HepG2 (cell line): ENCODE results near the gene VEGFA. TPM values are rescaled to one million over a fixed set of nuclear protein-coding genes. Genes with fewer than 3 reads are reported as not detected.

ENCODE experiments used
- ARNT2 ChIP-seq: sonication (generic); formaldehyde crosslinking; IDR thresholded peaks from 2 replicates; pipeline ENCODE4 v1.8.0; 2022; ENCODE audit warnings: mild to moderate bottlenecking, low read depth, missing genetic modification reagents, moderate library complexity
- CBFB ChIP-seq: sonication (generic); formaldehyde crosslinking; IDR thresholded peaks from 2 replicates; pipeline ENCODE4 v1.4.0; 2020; ENCODE audit warnings: missing genetic modification reagents
- CREM ChIP-seq, 2 experiments: sonication (generic) in 1 of 2; formaldehyde crosslinking in 1 of 2; IDR thresholded peaks; 2 replicates each; pipeline versions ENCODE4 v1.4.0 to v1.6.1; 2016 to 2020; ENCODE audit warnings: antibody characterized with exemption in 1 of 2, mild to moderate bottlenecking in 1 of 2, missing genetic modification reagents in 1 of 2
- HCFC1 ChIP-seq: fragments of 150-350 bp; IDR thresholded peaks from 2 replicates; pipeline ENCODE4 v1.6.1; 2014; ENCODE audit warnings: low read depth, low read length
- HNF4A ChIP-seq: sonication (generic); formaldehyde crosslinking; IDR thresholded peaks from 2 replicates; pipeline ENCODE4 v1.4.0; 2020; ENCODE audit warnings: missing genetic modification reagents
- IRF1 ChIP-seq: sonication (generic); formaldehyde crosslinking; IDR thresholded peaks from 2 replicates; pipeline ENCODE4 v1.4.0; 2020; ENCODE audit warnings: low read depth, mild to moderate bottlenecking, missing genetic modification reagents
- KAT8 ChIP-seq: IDR thresholded peaks from 2 replicates; pipeline ENCODE4 v1.6.1; 2016; ENCODE audit warnings: missing genetic modification reagents, missing compliant biosample characterization
- MIER2 ChIP-seq: IDR thresholded peaks from 2 replicates; pipeline ENCODE4 v1.6.1; 2016; ENCODE audit warnings: missing biosample characterization, missing genetic modification reagents
- POGZ ChIP-seq: sonication (generic); formaldehyde crosslinking; IDR thresholded peaks from 2 replicates; pipeline ENCODE4 v1.4.0; 2020; ENCODE audit warnings: mild to moderate bottlenecking, missing genetic modification reagents
- SAP130 ChIP-seq: IDR thresholded peaks from 2 replicates; pipeline ENCODE4 v1.6.1; 2016; ENCODE audit warnings: low read depth
- SYNCRIP ChIP-seq: fragments of 200-400 bp; formaldehyde crosslinking; IDR thresholded peaks from 2 replicates; pipeline ENCODE4 v1.6.1; 2018; ENCODE audit warnings: mild to moderate bottlenecking, low read depth, low read length; ENCODE audit not compliant: insufficient read depth
- TRIM24 ChIP-seq: sonication (generic); formaldehyde crosslinking; IDR thresholded peaks from 2 replicates; pipeline ENCODE4 v1.8.0; 2022; ENCODE audit warnings: mild to moderate bottlenecking, missing genetic modification reagents
- ZNF10 ChIP-seq: sonication (generic); formaldehyde crosslinking; IDR thresholded peaks from 2 replicates; pipeline ENCODE4 v1.4.0; 2020; ENCODE audit warnings: mild to moderate bottlenecking, low read depth, missing genetic modification reagents, borderline replicate concordance
- ZNF557 ChIP-seq: sonication (generic); formaldehyde crosslinking; IDR thresholded peaks from 2 replicates; pipeline ENCODE4 v1.4.0; 2020; ENCODE audit warnings: missing genetic modification reagents
- ZNF678 ChIP-seq: sonication (generic); formaldehyde crosslinking; IDR thresholded peaks from 2 replicates; pipeline ENCODE4 v1.4.0; 2020; ENCODE audit warnings: mild to moderate bottlenecking, missing genetic modification reagents
- ZNF687 ChIP-seq: sonication (generic); formaldehyde crosslinking; IDR thresholded peaks from 2 replicates; pipeline ENCODE4 v1.5.1; 2020; ENCODE audit warnings: mild to moderate bottlenecking, missing genetic modification reagents, moderate library complexity
- ZNF83 ChIP-seq: sonication (generic); formaldehyde crosslinking; IDR thresholded peaks from 2 replicates; pipeline ENCODE4 v1.4.0; 2020; ENCODE audit warnings: missing genetic modification reagents, mild to moderate bottlenecking, borderline replicate concordance
- ZNF883 ChIP-seq: sonication (generic); formaldehyde crosslinking; IDR thresholded peaks from 2 replicates; pipeline ENCODE4 v1.5.1; 2020; ENCODE audit warnings: mild to moderate bottlenecking, missing genetic modification reagents; ENCODE audit errors: not compliant biosample characterization
- polyA plus RNA-seq, 8 experiments: library from polyadenylated mRNA; depleted of rRNA in 3 of 8; stranded (reverse) in 7 of 8; unstranded in 1 of 8; fragments of >200 nt; fragmentation: Illumina TruSeq in 4 of 8; extraction: Trizol in 4 of 8; gene quantifications; 2 replicates each; pipeline versions ENCODE4 v1.2.1 to v1.2.3, GENCODE V29; 2011 to 2016; ENCODE audit warnings: low read depth in 4 of 8, missing spikeins in 1 of 8, mixed read lengths in 1 of 8; ENCODE audit not compliant: insufficient read depth in 1 of 8
- total RNA-seq, 5 experiments: library from RNA; depleted of rRNA; stranded (reverse); fragments of >200 nt; fragmentation: Illumina TruSeq; extraction: Trizol; gene quantifications; 2 replicates each; pipeline ENCODE4 v1.2.3, GENCODE V29; 2016; ENCODE audit warnings: low read depth in 1 of 5
- TF ChIP-seq, protein P1 (sequence below): sonication (generic); formaldehyde crosslinking; IDR thresholded peaks from 2 replicates; pipeline ENCODE4 v1.8.1; 2023; ENCODE audit warnings: mild to moderate bottlenecking, missing genetic modification reagents
- TF ChIP-seq, protein P2 (sequence below): sonication (generic); formaldehyde crosslinking; IDR thresholded peaks from 2 replicates; pipeline ENCODE4 v1.5.0; 2020; ENCODE audit warnings: missing genetic modification reagents

VEGFA gene
- total and polyA plus RNA-seq, 2 of the 13 experiments (the other 11 are each of a cell fraction or from before 2014, with no cell fraction given), result 68.1 to 629 TPM

DNA sequence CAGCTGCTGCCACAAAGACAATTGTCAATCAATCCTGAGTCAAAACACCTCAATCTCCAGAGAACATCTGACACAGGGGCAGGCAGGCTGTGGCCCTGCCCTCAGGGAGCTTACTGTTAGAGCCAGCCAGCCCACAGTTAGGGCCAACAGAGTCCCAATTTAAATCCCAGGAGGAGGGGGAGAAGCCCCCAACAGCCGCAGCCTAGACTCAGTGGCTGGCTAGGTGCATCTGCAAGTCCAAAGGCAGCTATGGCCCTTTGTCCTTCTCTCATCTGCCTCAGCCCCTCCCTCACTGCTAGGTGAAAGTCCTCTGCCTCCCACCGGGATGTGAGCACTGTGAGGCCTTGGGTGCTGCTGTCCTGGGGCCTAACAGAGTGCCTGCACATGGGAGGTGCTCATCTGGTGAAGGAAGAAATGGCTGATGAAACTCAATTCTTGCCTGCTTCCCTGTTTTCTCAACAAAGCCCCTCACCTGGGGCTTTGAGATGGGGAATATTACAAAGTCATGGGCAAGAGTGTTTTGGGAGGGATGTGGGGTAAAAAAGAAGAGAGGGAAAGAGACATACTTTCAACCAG, 33.7 kb upstream of the VEGFA start (continued):
- TF ChIP-seq, protein P1, sequence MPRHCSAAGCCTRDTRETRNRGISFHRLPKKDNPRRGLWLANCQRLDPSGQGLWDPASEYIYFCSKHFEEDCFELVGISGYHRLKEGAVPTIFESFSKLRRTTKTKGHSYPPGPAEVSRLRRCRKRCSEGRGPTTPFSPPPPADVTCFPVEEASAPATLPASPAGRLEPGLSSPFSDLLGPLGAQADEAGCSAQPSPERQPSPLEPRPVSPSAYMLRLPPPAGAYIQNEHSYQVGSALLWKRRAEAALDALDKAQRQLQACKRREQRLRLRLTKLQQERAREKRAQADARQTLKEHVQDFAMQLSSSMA, result peak; percentile 41; the same call in 1 of the 2 replicates
- no peak for TF ChIP-seq CBFB
- TF ChIP-seq, protein P2, sequence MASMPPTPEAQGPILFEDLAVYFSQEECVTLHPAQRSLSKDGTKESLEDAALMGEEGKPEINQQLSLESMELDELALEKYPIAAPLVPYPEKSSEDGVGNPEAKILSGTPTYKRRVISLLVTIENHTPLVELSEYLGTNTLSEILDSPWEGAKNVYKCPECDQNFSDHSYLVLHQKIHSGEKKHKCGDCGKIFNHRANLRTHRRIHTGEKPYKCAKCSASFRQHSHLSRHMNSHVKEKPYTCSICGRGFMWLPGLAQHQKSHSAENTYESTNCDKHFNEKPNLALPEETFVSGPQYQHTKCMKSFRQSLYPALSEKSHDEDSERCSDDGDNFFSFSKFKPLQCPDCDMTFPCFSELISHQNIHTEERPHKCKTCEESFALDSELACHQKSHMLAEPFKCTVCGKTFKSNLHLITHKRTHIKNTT (CRISPR knock-in tag), result no peak
- TF ChIP-seq TRIM24, result no peak
- no peak for TF ChIP-seq ZNF678 (CRISPR knock-in tag)
- TF ChIP-seq ZNF83 (CRISPR knock-in tag), result no peak
- TF ChIP-seq IRF1 (CRISPR knock-in tag), result no peak
- TF ChIP-seq SYNCRIP, result no peak
- no peak for TF ChIP-seq POGZ (CRISPR knock-in tag)
- TF ChIP-seq ZNF883 (CRISPR knock-in tag), result peak; percentile 40
- TF ChIP-seq CREM (IDR thresholded peaks at IDR 0.05), result no peak
- TF ChIP-seq CREM (CRISPR knock-in tag; IDR thresholded peaks at IDR 0.05), result no peak
- 0 out of 2 replicates have a peak, but pooled peaks have one; percentile 22 for TF ChIP-seq KAT8
- TF ChIP-seq HNF4A (CRISPR knock-in tag), result peak; percentile 95
- TF ChIP-seq ZNF557 (CRISPR knock-in tag), result 0 out of 2 replicates have a peak, but pooled peaks have one; percentile 36
- TF ChIP-seq ARNT2 (CRISPR knock-in tag), result no peak
- no peak for TF ChIP-seq MIER2
- peak; percentile 81 for TF ChIP-seq SAP130
- no peak for TF ChIP-seq HCFC1
- TF ChIP-seq ZNF10, result no peak
- TF ChIP-seq ZNF687, result peak; percentile 78
